NCI-H345 treated with DMSO at 0.1 percent for 48 hours (cell line): ENCODE measurements around the gene GLS2.
"Not testable (repeated sequence)": the region's sequence is repeated elsewhere in the genome, so short reads cannot be mapped to it uniquely, and the experiment has no call there.

Experiments
- DNase-seq: peaks from one replicate; lab custom pipeline; 2025; ENCODE audit not compliant: unreplicated experiment; lab: John Stamatoyannopoulos, UW

The GLS2 gene

DNA sequence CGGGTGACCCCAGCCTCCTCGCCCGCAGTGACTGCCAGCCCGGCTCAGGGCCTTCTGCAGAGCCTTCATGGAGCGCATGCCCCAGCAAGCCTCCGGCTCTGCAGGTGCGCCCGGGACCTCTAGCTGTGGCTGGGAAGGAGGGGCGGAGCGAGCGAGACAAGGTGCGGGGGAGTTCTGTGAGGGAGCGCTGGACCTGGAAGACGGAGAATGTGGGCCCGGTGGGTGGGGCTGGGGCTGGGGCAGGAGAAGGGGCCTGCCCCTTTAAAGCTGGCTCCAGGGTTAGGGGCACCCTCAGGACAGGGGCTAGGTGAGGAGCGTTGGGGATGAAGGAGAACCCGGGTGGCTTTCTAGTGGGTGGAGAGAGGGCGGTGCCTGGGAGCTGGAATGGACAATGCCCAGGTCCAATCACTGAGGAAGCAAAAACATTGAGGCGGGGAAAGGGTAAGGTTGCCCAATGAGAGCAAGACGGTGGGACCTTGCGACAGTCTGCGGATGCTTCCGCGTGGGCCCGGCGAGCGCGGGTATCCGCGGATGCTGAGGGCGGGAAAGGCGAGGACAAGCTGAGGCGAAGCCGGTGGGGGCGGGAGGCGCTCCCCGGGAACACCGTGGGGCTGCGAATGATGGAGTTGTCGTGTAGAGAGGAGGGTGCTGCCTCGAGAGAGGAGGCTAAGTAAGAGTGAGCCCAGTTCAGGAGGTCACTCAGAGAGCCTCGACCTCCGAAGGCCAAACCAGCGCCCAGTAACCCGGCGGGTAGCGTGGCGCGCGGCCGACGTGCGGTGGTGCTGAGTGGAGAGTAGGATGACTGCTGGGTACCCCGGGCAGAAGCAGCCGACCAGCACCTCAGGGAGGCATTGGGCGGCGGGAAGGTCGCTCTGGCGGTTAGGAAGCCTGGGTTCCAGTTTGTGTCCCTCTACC is at the start of gene GLS2:
GLS2 (minus strand) TSS at position 121 of the 915 bp plus-strand sequence; CDS start at position 78, 43 bp downstream.
- peak; percentile 74 for DNase-seq

DNA sequence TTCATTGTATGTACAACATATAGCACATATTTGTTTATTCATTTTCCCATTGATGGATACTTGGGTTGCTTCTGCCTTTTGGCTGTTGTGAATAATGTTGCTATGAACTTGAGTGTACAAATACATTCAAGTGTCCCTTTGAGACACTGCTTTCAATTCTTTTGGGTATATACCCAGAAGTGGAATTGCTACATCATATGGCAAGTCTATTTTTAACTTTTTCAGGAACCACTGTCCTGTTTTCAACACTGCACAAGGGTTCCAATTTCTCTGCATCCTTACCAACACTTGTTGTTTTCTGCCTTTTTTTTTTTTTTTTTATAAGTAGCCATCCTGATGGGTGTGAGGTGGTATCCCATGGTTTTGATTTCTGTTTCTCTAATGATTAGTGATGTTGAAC is 49.6 kb upstream of the GLS2 start:
- no peak for DNase-seq

DNA sequence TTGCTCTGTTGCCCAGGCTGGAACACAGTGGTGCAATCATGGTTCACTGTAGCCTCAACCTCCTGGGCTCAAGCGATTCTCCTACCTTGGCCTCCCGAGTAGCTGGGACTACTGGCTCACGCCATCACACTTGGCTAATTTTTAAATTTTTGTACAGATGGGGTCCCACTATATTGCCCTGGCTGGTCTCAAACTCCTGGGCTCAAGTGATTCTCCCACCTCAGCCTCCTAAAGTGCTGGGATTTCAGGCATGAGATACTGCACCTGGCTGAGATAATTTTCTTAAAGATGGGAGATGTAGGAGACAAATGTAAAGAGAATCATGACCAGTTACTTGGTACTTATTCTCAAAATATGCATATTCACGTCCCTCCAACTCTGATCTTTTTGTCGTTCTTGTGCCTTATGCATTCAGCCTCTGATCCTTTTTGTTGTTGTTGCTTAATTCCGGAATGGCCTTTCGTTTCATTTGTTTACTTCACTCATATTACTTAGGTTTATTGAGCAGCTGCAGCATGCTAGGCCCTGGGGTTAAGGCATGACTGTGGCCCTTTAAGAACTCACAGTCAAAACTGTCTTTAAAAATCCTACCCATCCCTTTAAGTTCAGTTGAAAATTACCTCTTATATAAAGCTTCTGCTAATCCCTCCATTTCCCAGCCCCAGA is 42.6 kb upstream of the GLS2 start:
- DNase-seq, result no peak

DNA sequence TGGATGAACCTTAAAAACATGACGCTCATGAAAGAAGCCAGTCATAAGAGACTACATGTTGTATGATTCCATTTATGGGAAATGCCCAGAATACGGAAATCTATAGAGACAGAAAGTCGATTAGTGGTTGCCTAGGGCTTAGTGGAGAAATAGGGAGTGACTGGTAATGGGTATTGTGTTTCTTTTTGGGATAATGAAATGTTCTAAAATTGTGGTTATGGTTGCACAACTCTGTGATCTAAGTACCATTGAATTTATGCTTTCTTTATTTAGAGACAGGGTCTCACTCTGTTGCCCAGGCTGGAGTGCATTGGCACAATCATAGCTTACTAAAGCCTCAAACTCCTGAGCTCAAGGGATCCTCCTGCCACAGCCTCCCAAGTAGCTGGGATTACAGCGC is 41.7 kb upstream of the GLS2 start:
- no peak for DNase-seq

DNA sequence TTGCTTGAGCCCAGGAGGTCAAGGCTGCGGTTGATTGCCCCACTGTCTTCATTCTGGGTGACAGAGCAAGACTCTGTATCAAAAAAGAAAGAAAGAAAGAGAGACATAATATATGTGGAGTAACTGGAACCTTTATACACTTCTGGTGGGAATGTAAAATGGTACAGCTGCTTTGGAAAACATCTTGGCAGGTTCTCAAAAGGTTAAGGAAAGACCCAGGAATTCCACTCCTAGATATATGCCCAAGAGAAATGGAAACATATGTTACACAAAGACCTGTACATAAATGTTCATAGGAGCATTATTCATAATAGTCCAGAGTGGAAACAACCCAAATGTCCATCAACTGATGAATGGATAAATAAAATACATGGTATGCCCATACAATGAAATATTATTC is 40.9 kb upstream of the GLS2 start:
- DNase-seq, result no peak

DNA sequence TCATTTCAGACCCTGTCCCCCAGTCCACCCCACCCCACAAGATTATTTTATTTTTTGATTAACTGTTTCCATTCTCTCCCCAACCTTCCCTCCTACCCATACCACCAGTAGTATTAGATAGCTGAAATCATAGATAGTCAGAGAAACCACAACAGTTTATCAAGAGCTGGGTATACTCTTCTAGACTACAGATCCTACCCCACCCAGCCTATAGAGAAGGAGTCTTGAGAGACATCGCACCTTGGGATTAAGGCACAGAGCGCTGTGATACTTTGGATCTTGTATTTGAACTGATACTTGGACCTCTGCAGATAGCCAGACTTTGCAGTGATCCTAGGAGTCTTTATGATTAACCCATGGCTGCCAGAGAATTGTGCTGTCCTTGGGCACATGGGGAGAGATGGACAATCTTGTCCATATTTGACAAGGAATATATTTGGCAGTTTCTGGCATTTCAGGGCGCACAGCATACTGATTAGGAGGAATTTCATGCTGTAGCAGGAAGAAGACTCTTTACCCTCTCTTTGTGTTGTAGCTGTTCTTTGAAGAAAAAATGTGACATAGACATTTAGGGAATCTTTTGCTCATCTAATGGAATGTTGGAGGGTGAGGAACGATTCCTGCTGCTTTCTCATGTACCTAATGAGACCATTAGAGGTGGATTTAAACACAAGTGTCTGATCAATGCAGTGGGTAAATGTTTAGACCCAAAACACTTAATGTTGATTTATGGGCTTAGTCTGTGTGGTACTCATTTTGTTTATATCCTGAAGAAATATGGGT is 34.6 kb upstream of the GLS2 start:
- no peak for DNase-seq

DNA sequence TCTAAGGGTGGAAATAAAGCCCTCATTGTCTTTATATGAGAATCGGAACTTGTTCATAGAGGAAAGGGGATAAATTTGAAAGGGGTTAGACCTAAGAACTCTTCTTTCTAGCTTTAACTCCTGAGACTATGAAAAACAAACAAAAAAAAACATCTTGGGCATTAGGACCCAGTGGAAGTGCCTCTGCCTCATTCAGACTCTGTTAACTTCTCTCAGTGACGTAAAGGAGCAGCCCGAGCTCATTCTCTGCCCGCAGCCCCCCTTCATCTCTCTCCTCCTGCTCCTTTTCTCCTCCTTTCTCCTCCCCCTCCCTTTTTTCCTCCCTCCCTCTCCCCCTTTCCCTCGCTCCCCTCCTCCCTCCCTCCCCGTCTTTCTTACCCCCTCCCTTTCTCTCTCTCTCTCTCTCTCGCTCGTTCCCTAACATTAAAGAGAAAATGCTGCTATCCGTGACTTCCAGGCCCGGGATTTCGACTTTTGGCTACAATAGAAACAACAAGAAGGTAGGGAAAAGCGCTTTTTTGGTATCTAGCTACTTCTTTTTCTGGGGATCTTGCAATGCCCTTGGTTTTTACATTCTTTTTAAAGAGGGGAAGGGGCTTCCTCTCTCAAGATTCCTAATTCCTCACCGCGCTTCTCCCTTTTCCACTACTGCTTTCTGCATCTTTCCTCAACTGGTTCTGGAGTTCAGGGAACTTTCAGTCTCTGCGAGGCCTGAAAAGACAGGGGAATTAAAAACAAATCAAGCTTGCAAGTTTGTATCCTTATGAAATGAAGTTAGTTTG is 33.8 kb upstream of the GLS2 start, which contains the start of gene RBMS2:
RBMS2 (plus strand) TSS at position 231 of the 782 bp plus-strand sequence; CDS start at position 435, 204 bp downstream.
- DNase-seq, result peak; percentile 11

DNA sequence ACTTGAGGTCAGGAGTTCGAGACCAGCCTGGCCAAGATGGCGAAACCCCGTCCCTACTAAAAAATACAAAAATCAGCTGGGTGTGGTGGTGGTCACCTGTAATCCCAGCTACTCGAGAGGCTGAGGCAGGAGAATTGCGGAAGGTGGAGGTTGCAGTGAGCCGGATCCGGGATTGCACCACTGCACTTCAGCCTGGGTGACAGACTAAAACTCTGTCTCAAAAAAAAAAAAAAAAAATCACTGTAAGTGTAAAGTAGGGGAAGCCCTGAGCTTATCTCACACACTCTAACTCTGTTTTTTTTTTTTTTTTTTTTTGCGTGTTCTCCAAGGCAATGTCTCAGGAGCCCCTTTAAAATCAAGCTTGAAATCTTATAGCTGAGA is 33.2 kb upstream of the GLS2 start:
- no peak for DNase-seq

DNA sequence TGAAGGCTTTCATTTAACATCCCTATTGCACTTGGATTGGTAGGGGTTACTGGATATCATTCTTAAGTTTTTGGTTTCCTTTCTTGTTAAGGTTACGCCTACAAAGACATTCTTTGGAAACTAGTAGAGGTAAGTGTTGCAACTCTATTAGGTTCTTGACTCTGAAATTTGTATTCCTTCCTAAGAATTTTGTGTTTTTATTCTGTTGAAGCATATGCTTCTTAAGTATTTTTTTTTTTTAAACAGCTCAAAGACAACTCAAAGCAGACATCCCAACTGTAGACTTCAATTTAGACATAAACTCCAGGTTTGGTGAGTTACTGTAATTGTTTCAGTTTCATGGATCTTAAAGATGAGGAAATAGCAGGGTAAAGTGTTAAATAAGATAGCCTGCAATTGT is 32.5 kb upstream of the GLS2 start:
- DNase-seq, result no peak

DNA sequence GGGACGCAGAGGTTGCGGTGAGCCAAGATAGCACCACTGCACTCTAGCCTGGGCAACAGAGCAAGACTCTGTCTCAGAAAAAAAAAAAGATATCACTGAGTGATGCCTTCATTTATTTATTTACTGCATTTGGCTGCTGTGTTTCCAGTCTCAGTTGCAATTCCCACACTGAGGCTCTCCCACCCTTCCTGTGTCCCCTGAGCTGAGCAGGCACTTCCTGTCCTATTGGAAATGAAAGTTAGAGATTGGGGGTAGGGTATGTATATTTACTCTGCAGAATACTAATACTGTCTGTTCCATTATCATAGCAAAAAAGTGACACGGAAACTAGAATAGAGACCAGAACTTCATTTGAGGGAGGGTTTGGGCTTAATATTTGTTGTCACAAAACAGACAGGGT is 32.1 kb upstream of the GLS2 start:
- no peak for DNase-seq

DNA sequence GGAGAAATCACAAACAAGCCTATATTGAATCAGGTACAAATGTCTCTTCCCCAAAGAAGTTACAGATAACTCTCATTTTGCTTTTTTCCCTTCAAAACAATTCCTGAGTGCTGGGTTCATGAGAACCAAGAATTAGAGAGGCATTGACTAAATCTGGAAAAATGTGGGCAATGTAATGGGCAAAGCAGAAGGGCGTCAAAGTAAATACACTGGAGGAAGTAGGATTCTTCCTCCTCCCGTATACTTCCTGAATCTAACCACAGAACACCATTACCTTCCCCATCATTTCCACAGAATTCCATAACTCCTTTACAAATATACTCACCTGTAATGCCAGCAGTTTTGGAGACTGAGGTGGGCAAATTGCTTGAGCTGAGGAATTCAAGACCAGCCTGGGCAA is 30.6 kb upstream of the GLS2 start:
- no peak for DNase-seq

DNA sequence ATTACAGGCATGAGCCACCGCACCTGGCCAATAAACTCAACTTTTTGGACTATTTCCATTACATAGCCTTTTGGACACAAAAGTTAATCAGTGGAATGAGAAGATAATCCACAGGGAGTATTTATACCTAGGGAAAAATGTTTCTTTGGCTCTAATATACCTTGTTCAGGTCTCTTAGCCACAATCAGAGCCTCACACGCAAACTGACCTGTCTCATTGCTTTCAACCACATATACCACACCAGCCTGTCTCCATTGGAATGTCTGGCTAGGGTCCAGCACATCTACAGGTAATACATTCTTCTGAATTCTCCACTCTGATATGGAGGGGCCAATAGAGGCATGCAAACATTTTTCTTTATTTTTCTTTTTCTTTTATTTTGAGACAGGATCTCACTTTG is 29.9 kb upstream of the GLS2 start:
- DNase-seq, result no peak

DNA sequence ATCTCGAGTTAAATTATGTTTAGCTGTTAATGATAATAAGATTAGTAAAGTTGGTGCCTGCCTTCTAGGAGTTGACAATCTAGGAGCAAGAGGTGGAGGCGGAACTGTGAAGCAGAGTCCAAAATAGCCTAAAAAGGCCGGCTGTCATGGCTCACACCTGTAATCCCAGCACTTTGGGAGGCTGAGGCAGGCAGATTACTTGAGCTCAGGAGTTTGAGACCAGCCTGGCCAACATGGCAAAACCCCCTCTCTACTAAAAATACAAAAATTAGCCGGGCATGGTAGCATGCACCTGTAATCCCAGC is 26.0 kb upstream of the GLS2 start:
- DNase-seq, result not testable (repeated sequence)

DNA sequence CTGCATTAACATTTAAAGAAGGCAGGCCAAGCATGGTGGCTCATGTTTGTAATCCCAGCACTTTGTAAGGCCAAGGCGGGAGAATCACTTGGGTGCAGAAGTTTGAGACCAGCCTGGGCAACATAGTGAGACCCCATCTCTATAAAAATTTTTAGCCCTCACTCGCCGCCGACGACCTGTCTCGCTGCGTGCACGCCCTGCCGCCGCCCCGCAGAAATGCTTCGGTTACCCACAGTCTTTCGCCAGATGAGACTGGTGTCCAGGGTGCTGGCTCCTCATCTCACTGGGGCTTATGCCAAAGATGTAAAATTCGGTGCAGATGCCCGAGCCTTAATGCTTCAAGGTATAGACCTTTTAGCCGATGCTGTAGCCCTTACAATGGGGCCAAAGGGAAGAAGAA is 22.8 kb upstream of the GLS2 start:
- DNase-seq, result no peak

DNA sequence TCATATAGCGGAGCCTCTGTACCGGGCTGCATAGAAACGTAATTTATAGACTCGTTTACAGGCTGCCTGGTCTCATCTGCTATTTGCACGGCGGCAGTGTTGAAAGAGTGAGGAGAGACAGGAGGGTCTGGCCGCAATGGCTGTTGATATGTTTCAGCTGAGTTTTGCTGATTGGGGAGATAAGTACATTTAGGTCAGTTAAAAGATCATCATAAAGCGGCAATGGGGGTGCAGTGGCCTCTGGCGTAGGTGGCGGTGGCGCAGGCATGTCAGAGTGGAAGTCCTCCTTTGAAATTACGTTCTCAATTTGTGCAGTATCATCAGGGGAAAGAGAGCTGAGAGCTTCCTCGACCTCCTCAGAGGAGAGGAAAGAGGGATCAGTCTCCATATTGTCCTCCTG is 11.9 kb upstream of the GLS2 start:
- not testable (repeated sequence) for DNase-seq

DNA sequence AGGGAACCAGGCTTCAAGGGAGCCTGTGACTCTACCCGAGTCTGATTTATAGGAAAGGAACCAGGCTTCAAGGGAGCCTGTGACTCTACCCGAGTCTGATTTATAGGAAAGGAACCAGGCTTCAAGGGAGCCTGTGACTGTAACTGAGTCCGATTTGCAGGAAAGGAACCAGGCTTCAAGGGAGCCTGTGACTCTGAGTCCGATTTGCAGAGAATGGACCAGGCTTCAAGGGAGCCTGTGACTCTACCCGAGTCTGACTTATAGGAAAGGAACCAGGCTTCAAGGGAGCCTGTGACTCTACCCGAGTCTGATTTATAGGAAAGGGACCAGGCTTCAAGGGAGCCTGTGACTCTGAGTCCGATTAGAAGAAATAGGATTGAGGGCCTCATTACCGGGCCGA is 11.5 kb upstream of the GLS2 start:
- DNase-seq, result not testable (repeated sequence)

DNA sequence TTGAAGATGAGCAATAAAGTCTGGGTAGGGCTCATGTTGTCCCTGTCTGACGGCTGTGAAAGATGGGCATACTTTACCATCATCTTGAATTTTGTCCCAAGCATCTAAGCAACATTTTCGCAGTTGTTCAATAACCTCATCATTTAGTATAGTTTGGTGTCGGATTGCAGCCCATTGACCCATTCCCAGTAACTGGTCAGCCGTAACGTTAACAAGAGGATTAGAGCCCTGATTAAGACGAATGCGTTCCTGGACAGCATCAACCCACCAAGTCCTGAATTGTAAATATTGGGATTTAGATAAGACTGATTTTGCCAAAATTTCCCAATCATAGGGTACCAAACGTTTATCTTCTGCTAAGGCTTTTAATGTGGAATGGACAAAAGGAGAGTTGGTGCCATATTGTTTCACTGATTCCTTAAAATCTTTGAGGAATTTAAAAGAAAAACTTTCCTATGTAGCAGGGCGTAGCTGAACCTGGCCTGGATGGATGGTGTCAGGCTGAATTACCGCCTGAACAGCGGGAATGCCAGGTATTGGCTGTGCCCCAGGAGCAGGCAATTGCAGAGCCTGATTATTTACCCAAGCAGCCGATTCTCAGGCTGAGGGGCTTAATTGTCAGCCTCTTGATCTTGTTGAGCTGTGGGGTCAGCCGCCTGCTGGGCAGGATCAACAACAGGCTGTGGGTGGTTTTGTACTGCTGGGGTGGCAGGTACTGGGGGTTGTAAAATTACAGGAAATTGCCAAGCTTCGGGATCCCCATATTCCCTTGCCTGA is 10.4 kb upstream of the GLS2 start:
- not testable (repeated sequence) for DNase-seq

DNA sequence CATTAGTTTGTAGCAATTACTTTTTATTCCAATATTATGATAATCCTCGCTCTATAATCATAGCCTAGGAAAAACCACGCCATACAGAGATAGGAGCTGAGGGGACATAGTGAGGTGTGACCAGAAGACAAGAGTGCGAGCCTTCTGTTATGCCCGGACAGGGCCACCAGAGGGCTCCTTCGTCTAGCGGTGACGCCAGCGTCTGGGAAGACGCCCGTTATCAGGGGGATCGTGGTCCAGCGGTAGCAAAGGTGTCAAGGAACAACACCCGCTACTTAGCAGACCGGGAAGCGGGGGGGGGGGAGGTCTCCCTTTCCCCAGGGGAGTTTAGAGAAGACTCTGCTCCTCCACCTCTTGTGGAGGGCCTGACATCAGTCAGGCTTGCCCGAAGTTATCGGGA is 8.7 kb upstream of the GLS2 start:
- not testable (repeated sequence) for DNase-seq

DNA sequence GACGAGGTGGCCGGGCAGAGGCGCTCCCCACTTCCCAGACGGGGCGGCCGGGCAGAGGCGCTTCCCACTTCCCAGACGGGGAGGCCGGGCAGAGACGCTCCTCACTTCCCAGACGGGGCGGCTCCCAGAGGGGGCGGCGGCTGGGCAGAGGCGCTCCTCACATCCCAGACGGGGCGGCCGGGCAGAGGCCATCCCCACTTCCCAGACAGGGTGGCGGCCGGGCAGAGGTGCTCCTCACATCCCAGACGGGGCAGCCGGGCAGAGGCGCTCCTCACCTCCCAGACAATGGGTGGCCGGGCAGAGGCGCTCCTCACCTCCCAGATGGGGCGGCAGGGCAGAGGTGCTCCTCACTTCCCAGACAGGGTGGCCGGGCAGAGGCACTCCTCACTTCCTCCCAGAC is 6.5 kb upstream of the GLS2 start:
- DNase-seq, result not testable (repeated sequence)

DNA sequence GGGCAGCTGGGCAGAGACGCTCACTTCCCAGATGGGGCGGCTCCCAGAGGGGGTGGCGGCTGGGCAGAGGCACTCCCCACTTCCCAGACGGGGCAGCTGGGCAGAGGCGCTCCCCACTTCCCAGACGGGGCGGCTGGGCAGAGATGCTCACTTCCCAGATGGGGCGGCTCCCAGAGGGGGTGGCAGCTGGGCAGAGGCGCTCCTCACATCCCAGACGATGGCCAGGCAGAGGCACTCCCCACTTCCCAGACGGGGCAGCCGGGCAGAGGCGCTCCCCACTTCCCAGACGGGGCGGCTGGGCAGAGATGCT is 6.1 kb upstream of the GLS2 start:
- not testable (repeated sequence) for DNase-seq
